Vagina (tissue), 2 donors: ENCODE data around the gene SMG6.

Source experiments
- POLR2A ChIP-seq, 2 donors: fragments of 450-650 bp; IDR thresholded peaks; one replicate each; pipeline ENCODE4 v1.6.1; 2017; ENCODE audit warnings: antibody characterized with exemption in 2 of 2, mild to moderate bottlenecking in 2 of 2, moderate library complexity in 2 of 2
- POLR2AphosphoS5 ChIP-seq, 2 donors: sonication (generic); formaldehyde crosslinking; IDR thresholded peaks; one replicate each; pipeline ENCODE4 v1.9.0; 2017; ENCODE audit warnings: antibody characterized with exemption in 2 of 2, mild to moderate bottlenecking in 2 of 2, low read depth in 1 of 2; ENCODE audit not compliant: insufficient read depth in 1 of 2
- TF ChIP-seq, protein P1 (sequence below), 3 experiments: fragments of 450-650 bp in 2 of 3; fragments of 200-600 bp in 1 of 3; sonication (generic) in 1 of 3; IDR thresholded peaks; one replicate each; pipeline ENCODE4 v1.5.1; 2017 to 2019; ENCODE audit warnings: antibody characterized with exemption in 3 of 3, mild to moderate bottlenecking in 2 of 3, moderate library complexity in 2 of 3

DNA sequence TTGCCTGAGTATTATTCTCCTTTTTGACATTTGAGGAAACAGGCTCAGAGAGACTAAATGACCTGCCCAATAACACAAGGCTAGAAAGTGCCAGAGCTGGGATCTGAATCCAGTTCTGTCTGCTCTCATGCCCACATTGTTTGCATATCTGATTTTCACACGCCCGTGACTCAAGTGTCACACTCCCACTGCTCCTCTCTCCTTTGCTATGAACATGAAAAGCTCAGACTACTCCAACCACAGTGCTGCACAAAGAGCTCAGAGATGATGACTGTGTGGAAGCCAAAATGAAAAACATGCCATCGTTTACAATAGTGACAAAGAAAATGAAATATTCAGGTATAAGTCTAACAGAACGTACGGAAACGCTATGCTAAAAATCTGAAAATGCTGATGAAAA, 107.9 kb downstream of the SMG6 start:
- TF ChIP-seq, protein P1, sequence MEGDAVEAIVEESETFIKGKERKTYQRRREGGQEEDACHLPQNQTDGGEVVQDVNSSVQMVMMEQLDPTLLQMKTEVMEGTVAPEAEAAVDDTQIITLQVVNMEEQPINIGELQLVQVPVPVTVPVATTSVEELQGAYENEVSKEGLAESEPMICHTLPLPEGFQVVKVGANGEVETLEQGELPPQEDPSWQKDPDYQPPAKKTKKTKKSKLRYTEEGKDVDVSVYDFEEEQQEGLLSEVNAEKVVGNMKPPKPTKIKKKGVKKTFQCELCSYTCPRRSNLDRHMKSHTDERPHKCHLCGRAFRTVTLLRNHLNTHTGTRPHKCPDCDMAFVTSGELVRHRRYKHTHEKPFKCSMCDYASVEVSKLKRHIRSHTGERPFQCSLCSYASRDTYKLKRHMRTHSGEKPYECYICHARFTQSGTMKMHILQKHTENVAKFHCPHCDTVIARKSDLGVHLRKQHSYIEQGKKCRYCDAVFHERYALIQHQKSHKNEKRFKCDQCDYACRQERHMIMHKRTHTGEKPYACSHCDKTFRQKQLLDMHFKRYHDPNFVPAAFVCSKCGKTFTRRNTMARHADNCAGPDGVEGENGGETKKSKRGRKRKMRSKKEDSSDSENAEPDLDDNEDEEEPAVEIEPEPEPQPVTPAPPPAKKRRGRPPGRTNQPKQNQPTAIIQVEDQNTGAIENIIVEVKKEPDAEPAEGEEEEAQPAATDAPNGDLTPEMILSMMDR (IDR thresholded peaks at IDR 0.05) = no peak
- no peak for TF ChIP-seq POLR2A (IDR thresholded peaks at IDR 0.05)
- no peak for TF ChIP-seq POLR2AphosphoS5 (IDR thresholded peaks at IDR 0.05; ENCODE audit: insufficient read depth in 1 of 2, low read depth in 1 of 2)
